Stimulated activated CD4-positive, alpha-beta T cell treated with anti-CD3 and anti-CD28 coated beads, Interleukin-4, amount 100 ng/mL, for 48 hours (primary cell): ENCODE results near the gene STEAP1B.
A peak's percentile ranks its signal among the peaks of the same experiment; 100 is the strongest.
"Not testable (repeated sequence)": the region's sequence is repeated elsewhere in the genome, so short reads cannot be mapped to it uniquely, and the experiment has no call there.

ENCODE experiments used
- DNase-seq, 2 donors: peaks; one replicate each; pipeline ENCODE4 v3.0.0-alpha.2; 2020; ENCODE audit warnings: low read depth in 2 of 2

STEAP1B gene

GRCh38 chr7:22499888-22500689 is at the start of gene STEAP1B:
Gene STEAP1B (minus strand): TSS chr7:22500188. CDS start chr7:22494855, 5,333 bp downstream.
- peak; percentile 81 to 85 for DNase-seq

- DNase-seq, result no peak
These were observed 49.1 kb upstream of the STEAP1B start for GRCh38 chr7:22549051-22549450.

GRCh38 chr7:22548313-22548712 is 48.3 kb upstream of the STEAP1B start:
- DNase-seq, result no peak

- no peak for DNase-seq
These were observed 46.8 kb upstream of the STEAP1B start for GRCh38 chr7:22546769-22547168.

GRCh38 chr7:22545529-22545928 is 45.5 kb upstream of the STEAP1B start:
- no peak for DNase-seq

- DNase-seq, result no peak
These were observed 44.3 kb upstream of the STEAP1B start for GRCh38 chr7:22544245-22544644.

GRCh38 chr7:22543169-22543568 is 43.2 kb upstream of the STEAP1B start:
- no peak for DNase-seq

- DNase-seq, result no peak
These were observed 42.7 kb upstream of the STEAP1B start for GRCh38 chr7:22542669-22543068.

- no peak for DNase-seq
These were observed 42.3 kb upstream of the STEAP1B start for GRCh38 chr7:22542254-22542653.

GRCh38 chr7:22541789-22542188 is 41.8 kb upstream of the STEAP1B start:
- no peak for DNase-seq

- DNase-seq, result not testable (repeated sequence)
These were observed 28.5 kb upstream of the STEAP1B start for GRCh38 chr7:22528537-22528936.

GRCh38 chr7:22524353-22524947 is 24.5 kb upstream of the STEAP1B start:
- DNase-seq, result not testable (repeated sequence)

GRCh38 chr7:22523478-22524352 is 23.7 kb upstream of the STEAP1B start:
- not testable (repeated sequence) for DNase-seq

GRCh38 chr7:22519560-22519959 is 19.6 kb upstream of the STEAP1B start:
- DNase-seq, result not testable (repeated sequence)

GRCh38 chr7:22516950-22517349 is 17.0 kb upstream of the STEAP1B start:
- not testable (repeated sequence) for DNase-seq

GRCh38 chr7:22514963-22515362 is 15.0 kb upstream of the STEAP1B start:
- DNase-seq, result not testable (repeated sequence)

- not testable (repeated sequence) for DNase-seq
These were observed 7.3 kb upstream of the STEAP1B start for GRCh38 chr7:22507320-22507719.

- DNase-seq, result not testable (repeated sequence)
These were observed 6.5 kb upstream of the STEAP1B start for GRCh38 chr7:22506316-22507020.

- DNase-seq, result not testable (repeated sequence)
These were observed 4.5 kb upstream of the STEAP1B start for GRCh38 chr7:22504519-22504918.

GRCh38 chr7:22502104-22502503 is 2.1 kb upstream of the STEAP1B start:
- DNase-seq, result not testable (repeated sequence)

GRCh38 chr7:22501336-22501735 is 1.3 kb upstream of the STEAP1B start:
- not testable (repeated sequence) for DNase-seq

GRCh38 chr7:22499044-22499443 is 944 bp downstream of the STEAP1B start:
- no peak for DNase-seq
